Measurements from ENCODE around the gene RASGRP3.

Gene RASGRP3

DNA sequence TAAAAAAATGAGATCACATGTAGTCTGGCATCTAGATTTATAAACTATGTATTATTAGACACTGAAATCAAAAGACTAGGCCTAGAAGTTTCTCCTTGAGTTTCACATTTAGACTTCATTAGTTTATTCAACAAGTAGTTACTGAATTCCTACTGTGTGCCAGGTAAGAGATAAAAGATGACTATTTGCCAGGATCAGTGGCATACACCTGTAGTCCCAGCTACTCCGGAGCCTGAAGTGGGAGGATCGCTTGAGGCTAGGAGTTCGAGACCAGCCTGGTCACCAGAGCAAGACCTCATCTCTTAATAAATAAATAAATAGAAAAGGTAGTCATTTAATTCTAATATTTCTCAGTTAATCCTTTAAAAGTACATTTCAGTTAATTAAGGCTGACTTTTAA, 120.6 kb downstream of the RASGRP3 start:
- Histone ChIP-seq H3K27me3 (replicated peaks) (no peaks in the 10 kb centered on the region), H3K36me3 (replicated peaks) (peaks cover 24% of the 10 kb centered on the region), H3K27ac (no peak overlapping the region), H3K4me3 (ENCODE audit: low read depth, low read length) (peak overlapping the region; percentile 26)
- TF ChIP-seq, protein P1, sequence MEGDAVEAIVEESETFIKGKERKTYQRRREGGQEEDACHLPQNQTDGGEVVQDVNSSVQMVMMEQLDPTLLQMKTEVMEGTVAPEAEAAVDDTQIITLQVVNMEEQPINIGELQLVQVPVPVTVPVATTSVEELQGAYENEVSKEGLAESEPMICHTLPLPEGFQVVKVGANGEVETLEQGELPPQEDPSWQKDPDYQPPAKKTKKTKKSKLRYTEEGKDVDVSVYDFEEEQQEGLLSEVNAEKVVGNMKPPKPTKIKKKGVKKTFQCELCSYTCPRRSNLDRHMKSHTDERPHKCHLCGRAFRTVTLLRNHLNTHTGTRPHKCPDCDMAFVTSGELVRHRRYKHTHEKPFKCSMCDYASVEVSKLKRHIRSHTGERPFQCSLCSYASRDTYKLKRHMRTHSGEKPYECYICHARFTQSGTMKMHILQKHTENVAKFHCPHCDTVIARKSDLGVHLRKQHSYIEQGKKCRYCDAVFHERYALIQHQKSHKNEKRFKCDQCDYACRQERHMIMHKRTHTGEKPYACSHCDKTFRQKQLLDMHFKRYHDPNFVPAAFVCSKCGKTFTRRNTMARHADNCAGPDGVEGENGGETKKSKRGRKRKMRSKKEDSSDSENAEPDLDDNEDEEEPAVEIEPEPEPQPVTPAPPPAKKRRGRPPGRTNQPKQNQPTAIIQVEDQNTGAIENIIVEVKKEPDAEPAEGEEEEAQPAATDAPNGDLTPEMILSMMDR (IDR thresholded peaks at IDR 0.05; ENCODE audit: low read depth, low read length, missing control alignments): no peak
- in situ Hi-C loops (cut with HindIII; ENCODE audit: low pct_ligation_motif_present, low sequenced_read_pairs): no loop called here
- DNase-seq: no peak

DNA sequence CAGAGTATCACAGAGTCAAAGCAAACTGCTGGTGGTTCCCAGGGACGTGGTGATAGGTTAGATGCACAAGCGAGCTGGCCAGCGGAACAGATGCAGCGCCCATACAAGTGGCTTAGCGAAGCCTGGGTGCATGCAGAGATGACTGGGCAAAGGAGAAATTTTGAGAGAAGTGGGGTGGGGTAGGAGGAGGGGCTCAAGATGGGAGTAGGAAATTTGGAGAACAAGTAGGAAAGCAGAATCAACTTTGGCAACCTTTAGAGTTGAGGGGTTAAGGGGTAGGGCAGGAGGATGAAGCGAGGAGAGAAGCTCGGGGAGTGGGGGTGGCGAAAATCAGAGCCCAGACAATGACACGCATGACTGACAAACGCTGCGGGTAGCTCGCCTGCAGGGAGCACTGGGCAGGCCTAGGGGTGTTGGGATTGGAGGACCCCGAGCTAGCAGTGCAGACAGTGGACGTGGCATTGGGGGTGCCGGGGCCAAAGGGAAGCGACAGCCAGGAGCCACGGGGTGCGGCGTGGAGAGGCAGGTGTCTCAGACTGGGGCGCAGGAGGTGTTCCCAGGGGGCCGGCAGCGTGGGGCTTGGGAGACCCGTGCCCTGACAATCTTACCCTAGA, 122.2 kb downstream of the RASGRP3 start:
- peak overlapping the region; percentile 81 for H3K27ac ChIP-seq
- peak; percentile 43 for DNase-seq
- H3K27me3 ChIP-seq (replicated peaks): no peaks in the 10 kb centered on the region
- in situ Hi-C loops (cut with HindIII; ENCODE audit: low pct_ligation_motif_present, low sequenced_read_pairs): no loop called here
- peaks cover 9% of the 10 kb centered on the region for H3K36me3 ChIP-seq (replicated peaks)
- peak overlapping the region; percentile 100 for H3K4me3 ChIP-seq (ENCODE audit: low read depth, low read length)
- TF ChIP-seq, protein P1 (IDR thresholded peaks at IDR 0.05; ENCODE audit: low read depth, low read length, missing control alignments): no peak

DNA sequence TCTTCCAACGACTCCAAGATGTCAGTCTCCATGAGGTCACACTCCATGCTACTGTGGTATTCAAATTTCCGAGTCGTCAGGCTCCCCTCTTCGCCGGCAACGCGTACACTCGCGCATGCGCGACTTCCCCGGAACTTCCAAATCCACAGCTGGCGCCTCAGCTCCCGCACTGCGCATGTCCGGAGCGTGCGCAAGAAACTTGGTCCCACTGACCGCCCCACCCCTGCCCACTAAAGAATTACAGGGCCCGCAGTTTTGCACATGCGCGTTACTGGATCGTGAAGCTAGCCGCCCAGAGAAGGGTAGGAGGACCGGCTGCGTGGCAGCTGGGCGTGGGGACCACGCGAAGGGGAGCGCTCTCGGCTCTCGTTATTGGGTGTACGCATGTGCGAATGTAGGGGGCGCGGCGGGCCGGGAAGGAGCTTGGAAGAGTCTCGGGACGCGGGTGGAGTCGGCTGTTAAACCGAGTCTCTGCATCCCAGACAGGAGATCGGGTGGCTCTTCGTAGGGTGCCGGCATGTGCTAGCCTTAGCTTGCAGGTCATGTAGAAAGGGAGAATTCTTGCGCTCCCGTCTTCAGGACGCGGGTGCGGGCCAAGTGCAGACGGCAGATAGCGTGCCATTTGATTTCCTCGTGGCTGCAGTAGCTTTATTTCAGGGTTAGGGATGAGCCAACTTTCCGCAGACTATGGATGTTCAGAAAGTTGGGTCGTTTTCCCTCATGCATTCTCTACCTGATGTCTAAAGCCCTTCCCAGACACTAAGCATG, 122.9 kb downstream of the RASGRP3 start, which contains the start of gene FAM98A:
TSS of gene FAM98A (minus strand) at position 125 of the 768 bp plus-strand sequence. CDS start at position 47, 78 bp downstream.
- in situ Hi-C loops (cut with HindIII; ENCODE audit: low pct_ligation_motif_present, low sequenced_read_pairs): no loop called here
- H3K36me3 ChIP-seq (replicated peaks): peaks cover 3% of the 10 kb centered on the region
- TF ChIP-seq, protein P1 (IDR thresholded peaks at IDR 0.05; ENCODE audit: low read depth, low read length, missing control alignments): peak; percentile 23

DNA sequence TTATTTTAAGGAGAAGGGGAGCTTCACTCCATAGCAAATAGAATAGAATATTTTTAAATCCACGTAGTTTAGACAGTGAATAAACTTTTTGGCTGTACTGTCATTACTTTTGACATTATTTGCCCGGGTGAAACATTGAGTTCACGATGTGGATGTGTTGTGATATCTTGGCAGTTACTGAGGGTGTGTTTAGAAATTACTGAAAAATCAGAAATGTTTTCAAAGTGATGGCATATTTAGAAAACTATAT, 123.4 kb downstream of the RASGRP3 start:
- Histone ChIP-seq H3K27me3 (replicated peaks) (no peaks in the 10 kb centered on the region), H3K4me3 (ENCODE audit: low read depth, low read length) (peak overlapping the region; percentile 100), H3K27ac (peak overlapping the region; percentile 69), H3K36me3 (replicated peaks) (no peaks in the 10 kb centered on the region)
- in situ Hi-C loops (cut with HindIII; ENCODE audit: low pct_ligation_motif_present, low sequenced_read_pairs): no loop called here
- DNase-seq: no peak
- TF ChIP-seq, protein P1 (IDR thresholded peaks at IDR 0.05; ENCODE audit: low read depth, low read length, missing control alignments): no peak

More for the DNA sequence above, 122.9 kb downstream of the RASGRP3 start, which contains the start of gene FAM98A:
- DNase-seq: peak; percentile 99
- peak within 1 kb of the TSS; percentile 81 for H3K27ac ChIP-seq
- H3K4me3 ChIP-seq (ENCODE audit: low read depth, low read length): peak within 1 kb of the TSS; percentile 100
- no peaks in the 10 kb centered on the region for H3K27me3 ChIP-seq (replicated peaks)

DNA sequence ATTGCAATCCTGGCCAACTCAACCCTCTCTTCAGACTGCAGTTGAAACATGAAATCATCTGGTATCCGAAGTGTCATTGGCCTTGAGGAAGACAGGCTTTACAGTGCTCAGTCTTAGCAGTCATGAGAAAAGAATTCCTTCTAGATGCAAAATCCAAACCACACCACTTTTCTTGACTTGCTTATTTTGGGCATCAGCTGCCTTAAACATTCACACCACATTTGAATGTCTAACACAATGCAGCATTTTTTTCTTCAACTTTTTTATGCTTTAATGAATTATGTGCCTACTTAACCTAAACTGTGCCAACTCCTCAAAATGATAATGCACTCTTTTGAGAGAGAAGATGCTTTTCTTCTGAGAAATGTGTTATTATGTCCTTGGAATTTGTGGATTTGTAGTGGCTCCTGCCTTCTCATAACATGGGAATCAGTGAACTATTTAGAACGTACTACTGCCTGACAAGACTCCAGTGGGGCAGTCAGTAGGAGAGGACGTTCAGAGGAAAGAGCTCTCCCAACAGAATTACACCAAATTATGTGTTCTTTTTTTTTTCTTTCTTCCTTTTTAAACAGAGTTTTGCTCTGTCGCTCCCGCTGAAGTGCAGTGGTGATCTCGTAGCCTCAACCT, 125.9 kb downstream of the RASGRP3 start:
- DNase-seq: peak; percentile 29
- no peak overlapping the region for H3K4me3 ChIP-seq (ENCODE audit: low read depth, low read length)
- no peaks in the 10 kb centered on the region for H3K36me3 ChIP-seq (replicated peaks)
- TF ChIP-seq, protein P1 (IDR thresholded peaks at IDR 0.05; ENCODE audit: low read depth, low read length, missing control alignments): no peak
- in situ Hi-C loops (cut with HindIII; ENCODE audit: low pct_ligation_motif_present, low sequenced_read_pairs): no loop called here
- no peak overlapping the region for H3K27ac ChIP-seq
- H3K27me3 ChIP-seq (replicated peaks): no peaks in the 10 kb centered on the region
